A549 (cell line): ENCODE measurements around the gene ZNF362. TPM values are rescaled to one million over a fixed set of nuclear protein-coding genes. Genes with fewer than 3 reads are reported as not detected.

ENCODE experiments used
- ATAC-seq, 2 experiments: fragments of 200-7000 bp in 1 of 2; fragments of >200 bp in 1 of 2; cut with Nextera tagmentation in 1 of 2; cut with Tn5 transposase in 1 of 2; 3 replicates each; pipeline versions ENCODE4 v1.8.0 to v1.9.1; 2018 to 2020; ENCODE audit warnings: mild to moderate bottlenecking in 1 of 2, moderate library complexity in 1 of 2
- CTCF ChIA-PET: fragments of 300-600 bp; sonication (Branson Sonifier 250); formaldehyde crosslinking; extraction: SDS; loops from one replicate; lab custom pipeline; 2021; ENCODE audit warnings: antibody characterized with exemption, inconsistent platforms; lab: Yijun Ruan, JAX
- POLR2A ChIA-PET: fragments of 350-600 bp; formaldehyde crosslinking; extraction: SDS; loops from one replicate; lab custom pipeline; 2021; ENCODE audit warnings: antibody characterized with exemption, inconsistent platforms; lab: Yijun Ruan, JAX
- DNase-seq, 2 experiments: peaks; one replicate each; pipeline versions ENCODE4 v3.0.0 to v3.0.0-alpha.2; 2011 to 2016; ENCODE audit warnings: low read depth in 1 of 2, low spot score in 1 of 2
- FAIRE-seq: peaks from 2 replicates; lab custom pipeline; 2011; peaks lifted over from hg19 to GRCh38; lab: Jason Lieb, UNC
- H3K27ac ChIP-seq, 2 experiments: fragments of >200 bp; sonication (Bioruptor Twin); formaldehyde crosslinking; 3 replicates each; pipeline ENCODE4 v1.5.1; 2016 to 2017
- H3K4me1 ChIP-seq: fragments of >200 bp; sonication (Bioruptor Twin); formaldehyde crosslinking; 3 replicates; pipeline ENCODE4 v1.6.1; 2016
- H3K4me2 ChIP-seq: fragments of >200 bp; sonication (Bioruptor Twin); formaldehyde crosslinking; 3 replicates; pipeline ENCODE4 v1.6.1; 2016
- H3K4me3 ChIP-seq: fragments of >200 bp; sonication (Bioruptor Twin); formaldehyde crosslinking; 3 replicates; pipeline ENCODE4 v1.5.1; 2016
- H3K9me3 ChIP-seq: fragments of >200 bp; sonication (Bioruptor Twin); formaldehyde crosslinking; 3 replicates; pipeline ENCODE4 v1.6.1; 2016
- CBX8 ChIP-seq: fragments of 200-600 bp; sonication (generic); IDR thresholded peaks from 2 replicates; pipeline ENCODE4 v1.6.1; 2016
- CEBPB ChIP-seq, 2 experiments: fragments of >200 bp in 1 of 2; sonication (Bioruptor Twin) in 1 of 2; formaldehyde crosslinking in 1 of 2; IDR thresholded peaks; 2 replicates each; pipeline ENCODE4 v1.6.1; 2012 to 2016
- CHD2 ChIP-seq: fragments of 150-350 bp; IDR thresholded peaks from 2 replicates; pipeline ENCODE4 v1.6.1; 2014; ENCODE audit warnings: low read length; ENCODE audit not compliant: partially characterized antibody
- EP300 ChIP-seq, 2 experiments: fragments of >200 bp; sonication (Bioruptor Twin); formaldehyde crosslinking; IDR thresholded peaks; 2 replicates in 1 of 2; 3 replicates in 1 of 2; pipeline ENCODE4 v1.6.1; 2016 to 2017
- FOSL2 ChIP-seq, 2 experiments: fragments of 450-650 bp in 1 of 2; fragments of >200 bp in 1 of 2; sonication (Bioruptor Twin) in 1 of 2; formaldehyde crosslinking; IDR thresholded peaks; 2 replicates each; pipeline versions ENCODE4 v1.5.0 to v1.6.1; 2016 to 2020; ENCODE audit warnings: mild to moderate bottlenecking in 1 of 2, moderate library complexity in 1 of 2
- GATA3 ChIP-seq: IDR thresholded peaks from 2 replicates; pipeline ENCODE4 v1.6.1; 2012; ENCODE audit warnings: borderline replicate concordance
- HOXB5 ChIP-seq: fragments of 250-450 bp; sonication (Bioruptor Pico); IDR thresholded peaks from 2 replicates; pipeline ENCODE4 v1.5.0; 2020; ENCODE audit warnings: mild to moderate bottlenecking, moderate library complexity
- JUN ChIP-seq, 2 experiments: fragments of >200 bp; sonication (Bioruptor Twin); formaldehyde crosslinking; IDR thresholded peaks; 2 replicates in 1 of 2; 3 replicates in 1 of 2; pipeline ENCODE4 v1.6.1; 2016 to 2017
- KDM5A ChIP-seq: fragments of 200-600 bp; sonication (generic); IDR thresholded peaks from 2 replicates; pipeline ENCODE4 v1.6.1; 2016; ENCODE audit warnings: antibody characterized with exemption, mild to moderate bottlenecking
- MAZ ChIP-seq: fragments of 150-350 bp; IDR thresholded peaks from 2 replicates; pipeline ENCODE4 v1.6.1; 2014; ENCODE audit warnings: antibody characterized with exemption, low read depth, low read length, borderline replicate concordance
- NPAS2 ChIP-seq: fragments of 250-450 bp; sonication (Bioruptor Pico); IDR thresholded peaks from 2 replicates; pipeline ENCODE4 v1.8.0; 2022; ENCODE audit warnings: mild to moderate bottlenecking, moderate library complexity, borderline replicate concordance
- NR3C1 ChIP-seq: fragments of >200 bp; sonication (Bioruptor Twin); formaldehyde crosslinking; IDR thresholded peaks from 3 replicates; pipeline ENCODE4 v1.6.1; 2017
- RNF2 ChIP-seq: fragments of 200-600 bp; sonication (generic); IDR thresholded peaks from 2 replicates; pipeline ENCODE4 v1.6.1; 2016; ENCODE audit warnings: low read depth, mild to moderate bottlenecking, antibody characterized with exemption, moderate library complexity, borderline replicate concordance
- TP53 ChIP-seq: fragments of 250-450 bp; sonication (Bioruptor Pico); IDR thresholded peaks from 2 replicates; pipeline ENCODE4 v1.5.0; 2021; ENCODE audit warnings: mild to moderate bottlenecking, moderate library complexity
- ZC3H11A ChIP-seq: fragments of 450-650 bp; IDR thresholded peaks from 2 replicates; pipeline ENCODE4 v1.6.1; 2014; ENCODE audit warnings: antibody characterized with exemption, mild to moderate bottlenecking
- ZNF302 ChIP-seq: fragments of 250-450 bp; sonication (Bioruptor Pico); IDR thresholded peaks from 2 replicates; pipeline ENCODE4 v1.9.0; 2021; ENCODE audit warnings: inconsistent platforms, mild to moderate bottlenecking, moderate library complexity
- ZSCAN20 ChIP-seq: fragments of 250-450 bp; sonication (Bioruptor Pico); IDR thresholded peaks from 2 replicates; pipeline ENCODE4 v1.8.0; 2022; ENCODE audit warnings: mild to moderate bottlenecking, moderate library complexity
- whole genome bisulfite sequencing: methylation state at CpG from one replicate; pipeline ENCODE4 v1.1.6; 2017; ENCODE audit errors: missing lambda C conversion rate; 5-methylcytosine and 5-hydroxymethylcytosine counted together
- polyA plus RNA-seq, 4 experiments: library from polyadenylated mRNA; depleted of rRNA in 3 of 4; stranded (reverse); fragments of >200 nt; fragmentation: RNase III in 1 of 4; extraction: RNeasy Plus Mini Kit Qiagen cat#74134 plus additional on column Dnase treatment in 1 of 4; gene quantifications; 2 replicates in 3 of 4; 3 replicates in 1 of 4; pipeline ENCODE4 v1.2.3, GENCODE V29; 2011 to 2017
- TF ChIP-seq, protein P1 (sequence below): fragments of >200 bp; sonication (Bioruptor Twin); formaldehyde crosslinking; IDR thresholded peaks from 3 replicates; pipeline ENCODE4 v1.5.1; 2016
- TF ChIP-seq, protein P2 (sequence below): fragments of 150-350 bp; IDR thresholded peaks from 2 replicates; pipeline ENCODE4 v1.6.1; 2014; ENCODE audit warnings: low read depth, mild to moderate bottlenecking, low read length
- TF ChIP-seq, protein P3 (sequence below): fragments of 450-650 bp; IDR thresholded peaks from 2 replicates; pipeline ENCODE4 v1.6.1; 2014; ENCODE audit warnings: antibody characterized with exemption

The ZNF362 gene
- polyA plus RNA-seq, 2 of the 4 experiments (the other 2 are of a cell fraction), result 4.8 to 7.9 TPM

DNA sequence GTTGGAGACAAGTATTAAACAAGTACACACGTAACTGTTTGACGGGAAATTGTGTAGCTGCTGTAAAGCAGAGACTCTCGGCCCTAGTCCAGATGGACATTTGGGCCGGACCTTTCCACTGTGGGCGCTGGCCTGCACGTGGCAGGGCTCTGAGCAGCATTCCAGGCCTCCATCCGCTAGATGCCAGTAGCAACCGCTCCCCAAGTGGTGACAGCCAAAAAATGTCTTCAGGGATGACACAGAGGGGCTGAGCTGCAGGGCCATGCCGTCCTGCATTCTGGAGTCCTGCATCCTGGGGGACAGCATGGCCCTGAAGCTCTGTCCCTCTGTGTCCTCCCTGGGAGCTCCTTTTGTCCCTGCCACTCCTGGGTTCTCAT, 39.8 kb downstream of the ZNF362 start:
- Histone ChIP-seq H3K9me3 (no peaks in the 10 kb centered on the region), H3K4me2 (no peak overlapping the region), H3K4me1 (no peaks in the 10 kb centered on the region), H3K27ac (no peak overlapping the region), H3K4me3 (no peak overlapping the region)
- CTCF ChIA-PET, result interaction anchor here (0.6 to 8.6 kb wide), 36 partner anchors 10 to 991 kb away, joined by 3 to 162 read pairs (median 4); partner anchors contain the start of gene ZSCAN20
- POLR2A ChIA-PET, result interaction anchor here (1.0 kb wide), 1 partner anchor 54 kb away, joined by 3 read pairs; no protein-coding TSS in a partner anchor
- ATAC-seq (no peak), DNase-seq (no peak), FAIRE-seq (no peak)
- 75% methylated on average over 8 of the region's 9 CpGs for WGBS
- TF ChIP-seq ZSCAN20 (CRISPR knock-in tag), result no peak
- TF ChIP-seq GATA3, result no peak
- no peak for TF ChIP-seq EP300 (IDR thresholded peaks at IDR 0.05)
- TF ChIP-seq TP53 (CRISPR knock-in tag), result no peak
- TF ChIP-seq ZC3H11A, result no peak

DNA sequence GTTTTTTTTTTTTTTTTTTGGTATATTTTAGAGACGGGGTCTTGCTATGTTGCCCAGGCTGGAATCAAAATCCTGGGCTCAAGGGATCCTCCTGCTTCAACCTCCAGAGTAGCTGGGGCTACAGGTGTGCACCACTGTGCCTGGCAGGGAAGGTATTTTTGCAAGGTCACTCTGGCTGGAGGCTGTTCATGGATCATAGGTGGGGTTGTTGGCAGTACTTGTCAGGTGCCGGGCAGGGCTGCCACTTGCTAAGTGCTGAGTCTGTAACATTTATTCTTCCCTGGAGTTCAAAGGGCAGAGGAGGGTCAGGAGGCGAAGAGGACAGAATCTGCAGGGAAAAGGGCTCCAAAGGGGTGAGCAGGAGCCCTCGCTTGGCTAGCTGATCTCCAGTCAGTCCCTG, 40.5 kb downstream of the ZNF362 start:
- no peak for FAIRE-seq
- Histone ChIP-seq H3K27ac (no peak overlapping the region), H3K4me2 (no peak overlapping the region), H3K4me1 (no peaks in the 10 kb centered on the region)
- TF ChIP-seq, protein P1, sequence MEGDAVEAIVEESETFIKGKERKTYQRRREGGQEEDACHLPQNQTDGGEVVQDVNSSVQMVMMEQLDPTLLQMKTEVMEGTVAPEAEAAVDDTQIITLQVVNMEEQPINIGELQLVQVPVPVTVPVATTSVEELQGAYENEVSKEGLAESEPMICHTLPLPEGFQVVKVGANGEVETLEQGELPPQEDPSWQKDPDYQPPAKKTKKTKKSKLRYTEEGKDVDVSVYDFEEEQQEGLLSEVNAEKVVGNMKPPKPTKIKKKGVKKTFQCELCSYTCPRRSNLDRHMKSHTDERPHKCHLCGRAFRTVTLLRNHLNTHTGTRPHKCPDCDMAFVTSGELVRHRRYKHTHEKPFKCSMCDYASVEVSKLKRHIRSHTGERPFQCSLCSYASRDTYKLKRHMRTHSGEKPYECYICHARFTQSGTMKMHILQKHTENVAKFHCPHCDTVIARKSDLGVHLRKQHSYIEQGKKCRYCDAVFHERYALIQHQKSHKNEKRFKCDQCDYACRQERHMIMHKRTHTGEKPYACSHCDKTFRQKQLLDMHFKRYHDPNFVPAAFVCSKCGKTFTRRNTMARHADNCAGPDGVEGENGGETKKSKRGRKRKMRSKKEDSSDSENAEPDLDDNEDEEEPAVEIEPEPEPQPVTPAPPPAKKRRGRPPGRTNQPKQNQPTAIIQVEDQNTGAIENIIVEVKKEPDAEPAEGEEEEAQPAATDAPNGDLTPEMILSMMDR, result no peak
- no peak for TF ChIP-seq FOSL2 (IDR thresholded peaks at IDR 0.05)
- no peak for TF ChIP-seq FOSL2 (CRISPR knock-in tag; IDR thresholded peaks at IDR 0.05)
- TF ChIP-seq ZNF302, result no peak
- no peak for TF ChIP-seq RNF2
- no peak for TF ChIP-seq NPAS2 (CRISPR knock-in tag)
- no peak for TF ChIP-seq KDM5A
- no peak for TF ChIP-seq JUN (IDR thresholded peaks at IDR 0.05)
- TF ChIP-seq, protein P2, sequence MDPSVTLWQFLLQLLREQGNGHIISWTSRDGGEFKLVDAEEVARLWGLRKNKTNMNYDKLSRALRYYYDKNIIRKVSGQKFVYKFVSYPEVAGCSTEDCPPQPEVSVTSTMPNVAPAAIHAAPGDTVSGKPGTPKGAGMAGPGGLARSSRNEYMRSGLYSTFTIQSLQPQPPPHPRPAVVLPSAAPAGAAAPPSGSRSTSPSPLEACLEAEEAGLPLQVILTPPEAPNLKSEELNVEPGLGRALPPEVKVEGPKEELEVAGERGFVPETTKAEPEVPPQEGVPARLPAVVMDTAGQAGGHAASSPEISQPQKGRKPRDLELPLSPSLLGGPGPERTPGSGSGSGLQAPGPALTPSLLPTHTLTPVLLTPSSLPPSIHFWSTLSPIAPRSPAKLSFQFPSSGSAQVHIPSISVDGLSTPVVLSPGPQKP, result no peak
- no peak for TF ChIP-seq HOXB5 (CRISPR knock-in tag)
- no peak for TF ChIP-seq GATA3
- no peak for TF ChIP-seq MAZ
- no peak for TF ChIP-seq CBX8
- TF ChIP-seq CEBPB (IDR thresholded peaks at IDR 0.05), result no peak
- no peak for TF ChIP-seq NR3C1
- TF ChIP-seq ZC3H11A, result no peak
- TF ChIP-seq CHD2, result no peak
- TF ChIP-seq, protein P3, sequence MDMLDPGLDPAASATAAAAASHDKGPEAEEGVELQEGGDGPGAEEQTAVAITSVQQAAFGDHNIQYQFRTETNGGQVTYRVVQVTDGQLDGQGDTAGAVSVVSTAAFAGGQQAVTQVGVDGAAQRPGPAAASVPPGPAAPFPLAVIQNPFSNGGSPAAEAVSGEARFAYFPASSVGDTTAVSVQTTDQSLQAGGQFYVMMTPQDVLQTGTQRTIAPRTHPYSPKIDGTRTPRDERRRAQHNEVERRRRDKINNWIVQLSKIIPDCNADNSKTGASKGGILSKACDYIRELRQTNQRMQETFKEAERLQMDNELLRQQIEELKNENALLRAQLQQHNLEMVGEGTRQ, result no peak
- TF ChIP-seq, all 56 proteins: peak for 0
- WGBS, result 82% methylated on average over 4 of the region's 4 CpGs
- ATAC-seq (no peak), DNase-seq (no peak)
- POLR2A ChIA-PET, result interaction anchor here (0.6 kb wide), 1 partner anchor 187 kb away, joined by 3 read pairs; no protein-coding TSS in a partner anchor
- CTCF ChIA-PET, result interaction anchor here (0.6 to 8.6 kb wide), 16 partner anchors 9 to 173 kb away, joined by 3 to 162 read pairs (median 8); partner anchors contain the start of gene ZSCAN20
- H3K9me3 ChIP-seq, result no peaks in the 10 kb centered on the region; the same call in 2 of the 3 replicates
- H3K4me3 ChIP-seq, result no peak overlapping the region
